Hepatic stellate cell (primary cell): ENCODE results near the gene HADHB.
A peak's percentile ranks its signal among the peaks of the same experiment; 100 is the strongest.
"Not testable (repeated sequence)": the region's sequence is repeated elsewhere in the genome, so short reads cannot be mapped to it uniquely, and the experiment has no call there.

Source experiments
- DNase-seq: peaks from one replicate; pipeline ENCODE4 v3.0.0; 2011; ENCODE audit warnings: low spot score

HADHB gene

GRCh38 chr2:26245231-26245732 lies 543 bp downstream of the HADHB start:
- peak; percentile 12 for DNase-seq

DNA sequence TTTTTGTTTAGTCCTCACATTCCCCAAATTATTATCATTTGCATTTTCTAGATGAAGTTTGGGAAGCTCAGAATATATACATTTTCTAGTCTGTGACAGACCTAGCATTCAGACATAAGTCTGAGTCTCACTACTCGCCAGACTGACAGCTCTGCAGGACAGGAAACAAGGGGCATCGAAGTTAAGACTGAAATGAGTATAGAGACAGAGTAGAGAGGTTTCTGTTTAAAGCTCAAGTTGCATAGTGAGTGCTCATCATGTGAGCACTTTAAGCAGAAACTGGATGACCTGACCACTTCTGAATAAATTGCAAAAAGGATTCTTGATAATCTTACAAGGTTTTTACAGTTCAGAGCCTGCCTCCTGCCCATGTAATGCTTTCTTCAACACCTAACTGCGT lies 1.1 kb downstream of the HADHB start:
- no peak for DNase-seq

- no peak for DNase-seq
Measured at GRCh38 chr2:26246818-26247217, 2.1 kb downstream of the HADHB start.

- DNase-seq = no peak
Measured at GRCh38 chr2:26249625-26250024, 4.9 kb downstream of the HADHB start.

DNA sequence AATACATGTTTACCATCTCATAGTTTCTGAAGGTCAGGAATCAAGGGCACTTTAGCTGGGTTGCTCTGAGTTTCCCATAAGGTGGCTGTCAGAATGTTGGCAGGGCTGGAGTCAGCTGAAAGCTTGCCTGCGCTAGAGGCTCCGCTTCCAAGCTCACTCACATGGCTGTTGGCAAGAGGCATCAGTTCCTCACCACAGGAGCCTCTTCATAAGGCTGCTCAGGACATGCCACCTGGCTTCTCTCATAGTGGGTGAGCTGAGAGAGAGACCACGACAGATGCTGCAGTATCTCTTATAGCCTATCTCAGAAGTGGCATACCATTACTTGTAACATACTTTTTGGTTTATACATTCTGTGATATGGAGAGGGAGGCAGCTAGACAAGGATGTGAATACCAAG lies 7.2 kb downstream of the HADHB start:
- no peak for DNase-seq

DNA sequence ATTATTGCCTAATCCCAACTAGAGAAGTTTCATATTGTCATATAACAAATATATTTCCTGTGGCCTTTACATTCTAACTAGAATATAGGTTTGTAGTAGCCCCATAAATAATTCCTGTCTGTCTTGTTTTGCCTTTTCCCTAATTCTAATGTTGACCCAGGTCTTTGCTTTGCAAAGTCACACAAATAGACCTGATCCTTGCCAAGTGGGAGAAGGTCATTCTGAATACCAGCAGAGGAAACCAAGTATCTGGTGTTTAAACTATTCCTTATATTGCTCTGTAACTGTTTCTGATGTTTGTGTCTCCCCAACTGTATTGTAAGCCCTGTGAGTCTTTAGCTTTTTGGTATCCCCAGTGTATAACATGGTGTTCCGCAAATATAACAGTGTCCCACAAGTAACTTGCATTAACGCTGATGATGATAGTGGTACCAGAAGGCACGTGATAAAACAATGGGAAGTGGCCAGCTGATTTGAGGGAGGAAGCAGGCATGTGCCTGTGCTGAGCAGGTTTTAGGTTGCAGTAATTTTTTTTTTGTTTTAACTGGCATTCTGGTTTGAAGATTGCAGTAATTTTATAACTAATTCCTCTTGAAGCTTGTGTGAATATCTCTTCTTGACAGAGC lies 11.1 kb downstream of the HADHB start:
- DNase-seq = no peak

- DNase-seq = not testable (repeated sequence)
Measured at GRCh38 chr2:26258836-26259235, 14.1 kb downstream of the HADHB start.

GRCh38 chr2:26268213-26268612 lies 23.5 kb downstream of the HADHB start:
- no peak for DNase-seq

GRCh38 chr2:26268670-26269385 lies 24.1 kb downstream of the HADHB start:
- DNase-seq = not testable (repeated sequence)

- no peak for DNase-seq
Measured at GRCh38 chr2:26269571-26270158, 24.9 kb downstream of the HADHB start.

GRCh38 chr2:26270373-26270772 lies 25.6 kb downstream of the HADHB start:
- no peak for DNase-seq

- DNase-seq = no peak
Measured at GRCh38 chr2:26273501-26273900, 28.8 kb downstream of the HADHB start.

- DNase-seq = peak; percentile 35
Measured at GRCh38 chr2:26274058-26274613, 29.4 kb downstream of the HADHB start.

- DNase-seq = no peak
Measured at GRCh38 chr2:26276484-26277227, 31.9 kb downstream of the HADHB start.

GRCh38 chr2:26279886-26280285 lies 35.1 kb downstream of the HADHB start:
- no peak for DNase-seq

GRCh38 chr2:26281226-26281625 lies 36.5 kb downstream of the HADHB start:
- DNase-seq = no peak

GRCh38 chr2:26283606-26284005 lies 38.9 kb downstream of the HADHB start:
- DNase-seq = no peak

- DNase-seq = peak; percentile 47
Measured at GRCh38 chr2:26284132-26284531, 39.4 kb downstream of the HADHB start.

DNA sequence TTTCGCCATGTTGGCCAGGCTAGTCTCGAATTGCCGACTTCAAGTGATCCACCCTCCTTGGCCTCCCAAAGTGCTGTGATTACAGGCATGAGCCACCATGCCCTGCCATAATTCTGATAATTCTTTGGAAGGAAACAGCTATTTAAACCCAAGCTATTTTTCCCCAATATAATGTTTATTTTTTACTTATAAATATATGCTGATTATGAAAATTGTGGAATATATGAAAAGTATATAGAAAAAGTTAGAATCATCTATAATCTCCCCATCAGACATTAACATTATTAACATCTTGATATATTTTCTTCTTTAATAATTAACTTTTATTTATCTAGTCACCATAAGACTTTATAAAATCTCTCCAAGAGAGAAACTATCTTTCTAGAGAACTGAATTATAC lies 41.2 kb downstream of the HADHB start:
- DNase-seq = no peak

DNA sequence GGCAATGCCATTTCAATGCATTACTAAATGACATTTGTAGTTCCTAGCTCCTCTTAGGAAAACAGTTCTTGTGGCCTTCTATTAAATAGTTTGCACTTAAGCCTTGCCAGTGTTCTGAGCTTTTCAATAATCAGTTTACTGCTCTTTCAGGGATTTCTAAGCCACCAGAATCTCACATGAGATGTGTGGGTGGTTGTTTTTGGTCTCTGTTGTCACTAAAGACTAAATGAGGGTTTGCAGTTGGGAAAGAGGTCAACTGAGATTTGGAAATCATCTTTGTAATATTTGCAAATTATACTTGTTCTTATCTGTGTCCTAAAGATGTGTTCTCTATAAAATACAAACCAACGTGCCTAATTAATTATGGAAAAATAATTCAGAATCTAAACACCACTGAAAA lies 45.3 kb downstream of the HADHB start:
- DNase-seq = no peak

DNA sequence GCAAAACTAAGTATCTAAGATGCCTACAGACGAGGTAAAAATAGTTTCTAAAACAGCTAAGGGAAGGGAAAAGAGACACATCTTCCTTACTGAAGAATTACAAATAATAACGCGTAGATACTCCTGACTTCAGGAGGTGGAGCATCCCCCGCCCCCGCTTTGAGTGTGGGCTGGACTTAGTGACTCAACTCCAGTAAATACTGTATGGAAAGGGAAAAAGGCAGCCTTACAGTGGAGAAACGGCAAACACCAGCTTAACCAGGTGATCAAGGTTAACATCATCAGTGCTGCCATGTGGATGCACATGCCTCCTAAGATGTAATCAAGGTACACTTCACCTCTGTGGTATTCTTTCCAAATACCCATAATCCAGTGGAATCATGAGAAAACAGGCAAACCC lies 47.9 kb downstream of the HADHB start:
- DNase-seq = peak; percentile 57

DNA sequence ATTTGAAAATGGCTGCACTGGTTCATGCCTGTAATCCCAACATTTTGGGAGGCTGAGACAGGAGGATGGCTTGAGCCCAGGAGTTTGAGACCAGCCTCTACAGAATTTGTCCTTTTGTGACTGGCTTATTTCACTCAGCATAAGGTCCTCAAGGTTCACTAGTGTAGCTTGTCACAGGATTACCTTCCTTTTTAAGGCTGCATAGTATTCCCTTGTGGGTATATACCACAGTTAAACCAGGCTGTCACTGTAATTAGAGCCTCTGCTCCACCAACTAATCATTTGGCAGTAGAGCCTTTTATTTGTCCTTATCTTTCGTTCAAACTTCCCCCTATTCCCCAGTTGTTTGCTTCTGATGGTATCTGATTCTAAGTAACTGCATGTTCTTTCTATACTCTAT lies 50.8 kb downstream of the HADHB start:
- no peak for DNase-seq
